Bronchial epithelial cell (primary cell): ENCODE data around the gene PDXDC1. TPM values are rescaled to one million over a fixed set of nuclear protein-coding genes. Genes with fewer than 3 reads are reported as not detected.
"Not testable (repeated sequence)": the region's sequence is repeated elsewhere in the genome, so short reads cannot be mapped to it uniquely, and the experiment has no call there.

ENCODE experiments used
- DNase-seq: peaks from one replicate; pipeline ENCODE4 v3.0.0-alpha.2; 2010; ENCODE audit warnings: low read depth
- FAIRE-seq: peaks from 2 replicates; lab custom pipeline; 2011; peaks lifted over from hg19 to GRCh38; lab: Jason Lieb, UNC
- H3K27me3 ChIP-seq: 2 replicates; pipeline ENCODE4 v1.5.1; 2011; ENCODE audit warnings: low read length; ENCODE audit not compliant: control insufficient read depth, insufficient read depth
- H3K36me3 ChIP-seq: 2 replicates; pipeline ENCODE4 v1.5.1; 2011; ENCODE audit warnings: low read length; ENCODE audit not compliant: control insufficient read depth, insufficient read depth
- H3K4me3 ChIP-seq: 2 replicates; pipeline ENCODE4 v1.5.1; 2011; ENCODE audit warnings: mild to moderate bottlenecking, low read depth, low read length, control low read depth
- total RNA-seq: library from RNA; depleted of rRNA; stranded (reverse); fragments of >200 nt; gene quantifications from 2 replicates; pipeline ENCODE4 v1.2.1, GENCODE V29; 2014

The PDXDC1 gene
- total RNA-seq, 1 donor from 2014 or later, result 71.9 TPM

- not testable (repeated sequence) for DNase-seq, H3K4me3 ChIP-seq, H3K36me3 ChIP-seq, FAIRE-seq, H3K27me3 ChIP-seq
These were observed 168.8 kb downstream of the PDXDC1 start for GRCh38 chr16:15143601-15144091.

DNA sequence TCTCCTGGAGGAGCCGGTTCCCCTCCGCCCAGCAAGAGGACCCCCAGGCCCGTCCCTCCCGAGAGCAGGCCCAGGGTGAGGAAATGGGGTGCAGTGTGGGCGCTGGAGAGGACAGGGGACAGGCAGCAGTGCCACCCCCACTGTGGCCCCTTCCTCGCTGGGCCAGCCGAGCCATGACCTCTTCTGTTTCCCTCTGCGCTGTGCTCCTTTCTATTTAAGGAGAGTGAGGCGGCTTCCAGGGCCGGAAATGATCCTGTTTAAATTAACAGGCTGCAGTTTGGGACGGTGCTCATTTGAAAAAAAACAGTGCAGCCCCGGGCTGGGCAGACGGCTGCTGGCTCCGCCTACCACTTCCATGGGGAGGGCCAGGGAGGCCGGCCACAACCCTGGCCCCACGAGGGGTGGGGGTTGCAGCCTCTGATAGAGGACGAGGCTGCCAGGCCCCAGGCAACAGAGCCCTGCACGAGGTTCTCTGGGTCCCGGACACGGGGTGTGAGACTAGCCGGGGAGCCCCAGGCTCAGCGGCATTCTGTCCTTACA, 169.3 kb downstream of the PDXDC1 start:
- not testable (repeated sequence) for H3K27me3 ChIP-seq, DNase-seq, H3K4me3 ChIP-seq, FAIRE-seq, H3K36me3 ChIP-seq

GRCh38 chr16:15144781-15145417, 170.1 kb downstream of the PDXDC1 start:
- not testable (repeated sequence) for H3K36me3 ChIP-seq, DNase-seq, H3K27me3 ChIP-seq, H3K4me3 ChIP-seq, FAIRE-seq

DNA sequence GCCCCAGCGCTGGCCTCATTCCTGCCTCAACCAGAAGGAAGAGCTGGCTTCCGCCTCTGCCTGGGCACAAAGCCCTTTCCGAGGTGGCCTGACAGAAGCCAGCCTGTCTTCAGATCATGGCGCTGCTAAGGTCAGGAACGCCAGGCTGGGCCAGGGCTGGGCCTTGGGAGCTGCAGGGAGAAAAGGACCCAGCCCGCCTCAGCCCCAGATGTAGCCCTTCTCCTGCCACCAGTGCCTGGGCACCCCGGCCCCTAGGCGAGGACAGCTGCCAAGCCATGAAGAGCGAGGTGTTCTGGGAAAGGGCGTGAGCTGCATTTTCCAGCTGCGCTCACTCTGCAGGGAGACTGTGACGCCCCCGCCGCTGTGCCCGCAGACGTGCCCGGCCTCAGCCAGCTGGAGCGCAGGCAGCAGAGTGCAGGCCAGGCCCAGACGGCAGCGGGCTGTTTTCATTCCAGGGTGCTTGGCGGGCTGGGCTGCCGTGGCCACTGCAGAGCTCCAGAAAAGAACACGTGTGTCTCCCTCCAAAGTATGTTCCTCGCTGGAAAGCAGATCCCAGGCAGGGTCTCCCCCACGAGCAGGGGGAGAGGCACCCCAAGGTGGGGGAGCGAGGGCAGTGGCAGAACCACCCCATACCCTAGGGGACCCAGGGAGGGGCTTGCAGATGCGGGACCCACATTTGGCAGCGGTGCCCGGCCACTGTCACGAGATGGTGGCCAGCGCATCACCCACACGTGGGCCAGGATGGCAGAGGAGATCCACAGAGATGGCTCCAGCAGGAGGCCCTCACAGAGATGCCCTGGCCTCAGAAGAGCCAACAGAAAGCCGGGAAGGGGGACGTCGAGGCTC, 170.8 kb downstream of the PDXDC1 start:
- H3K27me3 ChIP-seq, DNase-seq, H3K4me3 ChIP-seq, FAIRE-seq, H3K36me3 ChIP-seq: not testable (repeated sequence)

DNA sequence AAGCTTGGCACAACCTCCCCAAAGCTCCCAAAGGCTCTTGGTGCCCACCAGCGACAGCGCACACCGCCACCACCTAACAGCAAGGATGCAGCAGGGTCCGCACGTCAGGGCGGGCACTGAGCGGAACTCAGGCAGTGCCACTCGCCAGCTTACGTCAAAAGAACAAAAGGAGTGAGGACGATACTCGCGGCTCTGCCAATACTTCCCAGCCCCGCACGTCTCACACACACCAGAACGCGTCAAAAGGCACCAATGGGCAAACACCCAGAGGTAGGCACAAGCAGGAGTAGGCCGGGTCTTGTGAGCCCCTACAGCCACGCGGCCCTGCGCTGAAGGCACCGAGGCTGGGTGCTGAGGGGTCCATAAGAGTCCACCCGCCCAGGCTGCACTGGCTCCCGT, 171.4 kb downstream of the PDXDC1 start:
- DNase-seq, FAIRE-seq, H3K36me3 ChIP-seq, H3K4me3 ChIP-seq, H3K27me3 ChIP-seq: not testable (repeated sequence)

DNA sequence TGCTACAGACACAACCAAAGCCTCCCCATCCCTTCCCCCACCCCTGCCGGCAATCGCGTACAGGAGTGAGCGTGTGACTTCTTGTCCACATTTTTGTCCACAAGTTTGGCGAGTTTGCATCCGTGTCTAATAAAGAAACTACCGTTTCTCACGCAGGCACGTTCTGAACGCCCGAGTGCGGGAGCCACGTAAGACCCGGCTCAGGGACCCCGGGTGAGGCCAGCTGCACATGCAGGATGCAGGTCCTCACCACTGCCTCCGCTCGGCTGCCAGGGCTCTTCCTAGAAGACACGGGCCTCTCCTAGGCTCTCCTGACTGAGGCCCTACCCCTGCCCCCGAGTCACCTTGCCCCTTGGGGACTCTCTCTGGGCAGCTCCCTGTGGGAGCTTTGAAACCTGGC, 174.0 kb downstream of the PDXDC1 start:
- FAIRE-seq, H3K36me3 ChIP-seq, DNase-seq, H3K4me3 ChIP-seq, H3K27me3 ChIP-seq: not testable (repeated sequence)

DNA sequence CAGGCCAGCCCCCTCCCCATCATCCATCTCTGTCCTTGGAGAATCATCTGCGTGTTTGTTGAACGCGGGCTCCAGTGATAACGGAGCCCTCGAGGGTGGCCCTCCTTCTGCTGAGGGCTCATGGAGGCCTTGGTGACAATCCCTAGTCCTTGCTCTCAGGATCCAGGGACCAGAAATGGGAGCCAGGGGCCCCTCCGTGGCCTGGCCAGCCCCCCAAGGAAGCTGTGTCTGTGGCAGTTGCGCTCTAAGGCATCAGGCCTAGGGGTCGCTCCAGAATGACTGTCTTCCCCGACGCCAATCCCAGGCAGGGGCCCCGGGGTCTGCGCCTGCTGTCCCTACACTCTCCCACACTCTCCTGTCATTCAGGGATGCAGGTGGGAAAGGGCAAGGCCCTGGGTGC, 174.4 kb downstream of the PDXDC1 start:
- DNase-seq, H3K36me3 ChIP-seq, H3K4me3 ChIP-seq, H3K27me3 ChIP-seq, FAIRE-seq: not testable (repeated sequence)

DNA sequence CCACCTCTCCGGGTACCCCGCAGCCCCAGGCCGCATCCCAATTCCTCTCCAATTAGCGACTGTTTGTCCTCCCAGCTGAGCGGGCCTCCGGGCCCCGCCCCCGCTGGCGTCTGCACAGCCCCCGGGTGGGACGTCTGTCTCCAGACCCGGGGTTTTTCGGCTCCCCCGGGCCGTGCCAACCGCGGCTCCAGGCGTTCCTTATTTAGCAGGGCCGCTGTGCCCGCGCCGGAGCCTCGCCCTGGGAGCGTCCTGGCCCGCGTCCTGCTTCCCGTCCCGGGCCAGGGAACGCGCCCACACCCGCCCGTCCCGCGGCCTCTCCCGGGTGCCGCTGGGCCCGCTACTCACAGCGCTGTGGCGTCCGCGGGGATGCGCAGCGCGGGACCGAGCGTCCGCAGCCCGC, 179.2 kb downstream of the PDXDC1 start:
- not testable (repeated sequence) for H3K27me3 ChIP-seq, DNase-seq, H3K36me3 ChIP-seq, FAIRE-seq
- peak overlapping the region; percentile 44 for H3K4me3 ChIP-seq

- not testable (repeated sequence) for H3K36me3 ChIP-seq, FAIRE-seq, H3K27me3 ChIP-seq
- H3K4me3 ChIP-seq, result peak overlapping the region; percentile 25
- DNase-seq, result peak; percentile 85
These were observed 180.1 kb downstream of the PDXDC1 start for GRCh38 chr16:15154650-15155562.

DNA sequence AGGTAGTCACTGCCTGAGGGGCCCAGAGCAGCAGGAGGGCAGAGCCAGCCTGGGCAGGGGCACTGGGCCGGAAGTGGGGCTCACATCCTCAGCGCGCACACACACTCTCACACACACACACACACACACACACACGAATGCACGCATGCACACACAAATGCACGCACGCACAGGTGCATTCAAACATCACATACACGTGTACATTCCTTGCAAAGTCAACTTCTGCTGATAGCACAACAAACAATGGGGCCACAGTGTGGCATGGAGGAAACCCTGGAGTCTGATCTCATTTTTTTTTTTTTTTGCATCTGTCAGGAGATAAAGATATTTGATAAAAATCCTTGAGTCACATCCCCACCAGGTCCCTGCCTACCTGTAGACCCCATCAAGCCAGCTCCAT, 182.8 kb downstream of the PDXDC1 start:
- H3K27me3 ChIP-seq, FAIRE-seq, DNase-seq, H3K4me3 ChIP-seq, H3K36me3 ChIP-seq: not testable (repeated sequence)

GRCh38 chr16:15159671-15160070, 184.8 kb downstream of the PDXDC1 start:
- FAIRE-seq, result not testable (repeated sequence)

DNA sequence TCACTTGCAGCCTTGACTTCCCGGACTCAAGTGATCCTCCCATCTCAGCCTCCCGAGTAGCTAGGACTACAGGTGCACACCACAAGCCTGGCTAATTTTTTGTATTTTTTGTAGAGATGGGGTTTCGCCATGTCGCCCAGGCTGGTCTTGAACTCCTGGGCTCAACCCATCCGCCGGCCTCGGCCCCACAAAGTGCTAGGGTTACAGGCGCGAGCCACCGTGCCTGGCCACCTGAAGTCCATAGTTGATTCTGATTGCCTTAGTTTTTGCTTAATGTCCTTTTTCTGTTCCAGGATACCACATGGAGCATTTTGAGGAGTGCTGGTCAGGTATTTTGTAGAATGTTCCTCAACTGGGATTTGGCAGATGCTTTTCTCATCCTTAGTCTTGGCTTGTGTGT, 185.7 kb downstream of the PDXDC1 start:
- not testable (repeated sequence) for DNase-seq, H3K36me3 ChIP-seq, H3K4me3 ChIP-seq, H3K27me3 ChIP-seq, FAIRE-seq

More at GRCh38 chr16:15159671-15160070, 184.8 kb downstream of the PDXDC1 start:
- H3K27me3 ChIP-seq, H3K36me3 ChIP-seq, H3K4me3 ChIP-seq, DNase-seq: not testable (repeated sequence)

DNA sequence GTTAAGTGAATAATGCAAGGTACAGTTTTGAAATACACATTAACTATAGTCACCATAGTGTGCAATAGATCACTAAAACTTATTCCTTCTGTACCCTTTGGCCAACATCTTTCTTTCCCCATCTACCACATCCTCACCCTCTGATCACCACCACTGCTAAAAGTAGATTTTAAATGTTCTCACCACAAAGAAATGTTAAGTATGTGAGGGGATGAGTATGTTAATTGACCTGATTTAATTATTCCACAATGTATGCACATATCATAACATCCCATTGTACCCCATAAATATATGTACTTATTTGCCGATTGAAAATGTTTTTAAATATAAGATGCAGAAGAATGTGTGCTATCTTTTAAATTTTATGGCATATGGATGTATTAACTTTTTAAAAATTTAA, 188.2 kb downstream of the PDXDC1 start:
- not testable (repeated sequence) for H3K36me3 ChIP-seq, DNase-seq, H3K4me3 ChIP-seq, FAIRE-seq, H3K27me3 ChIP-seq
